ENCODE measurements around the gene PCDHGA6.
"Not testable (repeated sequence)": the region's sequence is repeated elsewhere in the genome, so short reads cannot be mapped to it uniquely, and the experiment has no call there.

Gene PCDHGA6

DNA sequence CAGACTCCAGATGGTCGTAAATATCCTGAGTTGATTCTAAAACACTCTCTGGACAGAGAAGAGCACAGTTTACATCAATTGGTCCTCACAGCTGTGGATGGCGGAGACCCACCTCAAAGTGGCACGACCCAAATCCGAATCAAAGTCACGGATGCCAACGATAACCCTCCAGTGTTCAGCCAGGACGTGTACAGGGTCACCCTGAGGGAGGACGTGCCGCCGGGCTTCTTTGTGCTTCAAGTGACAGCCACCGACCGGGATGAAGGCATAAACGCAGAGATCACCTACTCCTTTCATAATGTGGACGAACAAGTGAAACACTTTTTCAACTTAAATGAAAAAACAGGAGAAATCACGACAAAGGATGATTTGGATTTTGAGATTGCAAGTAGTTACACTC lies 13.0 kb upstream of the PCDHGA6 start:
- no peak for DNase-seq

DNA sequence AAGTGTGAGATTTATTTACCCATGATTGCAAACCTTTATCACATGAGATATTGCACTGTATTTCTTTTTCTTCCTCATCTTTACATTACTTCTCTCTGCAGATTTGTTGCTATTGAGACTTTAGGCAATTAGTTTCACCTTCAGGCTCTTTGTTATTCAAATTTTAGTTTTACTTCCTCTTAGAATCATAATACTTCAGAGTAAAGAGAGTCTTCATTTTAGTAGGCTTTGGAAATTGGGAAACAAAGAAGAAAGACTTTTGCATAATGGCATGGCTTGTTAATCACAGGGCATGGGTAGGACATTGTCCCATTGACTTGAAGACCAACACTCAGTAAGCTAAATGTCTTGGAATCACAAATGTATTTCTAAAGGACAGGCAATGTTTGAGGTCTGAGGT lies 11.0 kb upstream of the PCDHGA6 start:
- DNase-seq = no peak

DNA sequence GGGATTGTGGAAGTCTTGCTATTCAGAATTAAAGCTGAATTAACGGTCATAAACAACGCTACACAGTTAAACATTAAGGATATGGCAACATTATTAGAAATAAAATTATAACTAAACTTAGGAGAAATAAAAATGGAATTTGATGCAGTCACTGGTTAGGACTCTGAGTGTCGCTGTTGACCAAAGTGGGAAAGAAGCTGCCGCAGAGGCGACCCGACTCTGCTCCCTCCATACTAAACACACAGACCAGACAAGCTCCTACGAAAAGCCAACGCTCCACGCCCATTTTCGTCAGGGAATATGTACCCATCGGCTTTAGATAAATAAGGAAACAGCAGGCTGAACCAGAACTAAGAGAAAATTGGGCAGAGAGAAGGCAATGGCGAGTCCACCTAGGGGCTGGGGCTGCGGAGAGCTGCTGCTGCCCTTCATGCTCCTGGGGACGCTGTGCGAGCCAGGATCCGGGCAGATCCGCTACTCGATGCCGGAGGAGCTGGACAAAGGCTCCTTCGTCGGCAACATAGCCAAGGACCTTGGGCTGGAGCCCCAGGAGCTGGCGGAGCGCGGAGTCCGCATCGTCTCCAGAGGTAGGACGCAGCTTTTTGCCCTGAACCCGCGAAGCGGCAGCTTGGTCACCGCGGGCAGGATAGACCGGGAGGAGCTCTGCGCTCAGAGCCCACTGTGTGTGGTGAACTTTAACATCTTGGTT lies 9.6 kb upstream of the PCDHGA6 start, which contains the start of gene PCDHGA5:
TSS of gene PCDHGA5 (plus strand) at position 211 of the 709 bp plus-strand sequence. CDS start at position 380, 169 bp downstream.
- DNase-seq = no peak

DNA sequence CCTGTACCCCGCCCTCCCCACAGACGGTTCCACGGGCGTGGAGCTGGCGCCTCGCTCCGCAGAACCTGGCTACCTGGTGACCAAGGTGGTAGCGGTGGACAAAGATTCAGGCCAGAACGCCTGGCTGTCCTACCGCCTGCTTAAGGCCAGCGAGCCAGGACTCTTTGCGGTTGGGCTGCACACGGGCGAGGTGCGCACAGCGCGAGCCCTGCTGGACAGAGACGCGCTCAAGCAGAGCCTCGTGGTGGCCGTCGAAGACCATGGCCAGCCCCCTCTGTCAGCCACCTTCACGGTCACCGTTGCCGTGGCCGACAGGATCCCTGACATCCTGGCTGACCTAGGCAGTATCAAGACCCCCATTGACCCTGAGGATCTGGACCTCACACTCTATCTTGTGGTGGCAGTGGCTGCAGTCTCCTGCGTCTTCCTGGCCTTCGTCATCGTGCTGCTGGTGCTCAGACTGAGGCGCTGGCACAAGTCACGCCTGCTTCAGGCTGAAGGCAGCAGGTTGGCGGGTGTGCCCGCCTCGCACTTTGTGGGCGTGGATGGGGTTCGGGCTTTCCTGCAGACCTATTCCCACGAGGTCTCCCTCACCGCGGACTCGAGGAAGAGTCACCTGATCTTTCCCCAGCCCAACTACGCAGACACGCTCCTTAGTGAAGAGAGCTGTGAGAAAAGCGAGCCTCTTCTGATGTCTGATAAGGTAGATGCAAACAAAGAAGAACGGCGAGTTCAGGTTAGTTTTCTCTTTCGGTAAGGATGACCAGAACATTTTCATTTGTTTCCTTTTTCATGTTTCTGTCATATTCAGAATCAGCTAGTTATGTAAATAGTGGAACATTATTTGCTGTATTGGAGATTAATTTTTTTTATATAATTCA lies 7.4 kb upstream of the PCDHGA6 start:
- no peak for DNase-seq

DNA sequence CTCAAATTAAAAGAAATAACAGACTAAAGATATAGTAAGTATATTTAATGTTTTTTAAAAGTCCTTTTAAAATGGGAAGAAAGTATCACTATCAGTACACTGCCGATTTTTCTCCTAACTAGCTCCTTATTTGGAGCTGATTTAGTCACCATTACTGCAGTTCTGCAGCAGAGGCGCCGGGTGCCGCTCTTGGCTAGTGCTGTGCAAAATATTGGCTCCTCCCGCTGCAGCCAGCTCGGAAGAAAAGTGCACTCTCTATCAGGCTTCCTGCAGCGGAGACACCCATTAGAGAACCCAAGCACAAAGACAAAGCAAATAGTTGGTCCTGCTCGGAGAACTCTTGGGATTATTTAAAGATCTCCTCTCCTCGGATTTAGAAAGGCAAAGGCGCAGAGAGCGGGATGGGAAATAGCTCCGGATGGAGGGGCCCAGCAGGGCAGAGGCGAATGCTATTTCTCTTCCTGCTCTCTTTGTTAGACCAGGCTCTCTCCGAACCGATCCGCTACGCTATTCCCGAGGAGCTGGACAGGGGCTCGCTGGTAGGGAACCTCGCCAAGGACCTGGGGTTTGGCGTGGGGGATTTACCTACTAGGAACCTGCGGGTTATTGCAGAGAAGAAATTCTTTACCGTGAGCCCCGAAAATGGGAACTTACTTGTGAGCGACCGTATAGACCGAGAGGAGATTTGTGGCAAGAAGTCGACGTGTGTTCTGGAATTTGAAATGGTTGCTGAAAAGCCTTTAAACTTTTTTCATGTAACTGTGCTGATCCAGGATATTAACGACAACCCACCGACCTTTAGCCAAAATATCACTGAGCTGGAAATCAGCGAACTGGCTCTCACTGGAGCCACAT lies 3.5 kb upstream of the PCDHGA6 start, which contains the start of gene PCDHGB3:
TSS of gene PCDHGB3 (plus strand) at position 249 of the 855 bp plus-strand sequence. CDS start at position 402, 153 bp downstream.
- no peak for DNase-seq

DNA sequence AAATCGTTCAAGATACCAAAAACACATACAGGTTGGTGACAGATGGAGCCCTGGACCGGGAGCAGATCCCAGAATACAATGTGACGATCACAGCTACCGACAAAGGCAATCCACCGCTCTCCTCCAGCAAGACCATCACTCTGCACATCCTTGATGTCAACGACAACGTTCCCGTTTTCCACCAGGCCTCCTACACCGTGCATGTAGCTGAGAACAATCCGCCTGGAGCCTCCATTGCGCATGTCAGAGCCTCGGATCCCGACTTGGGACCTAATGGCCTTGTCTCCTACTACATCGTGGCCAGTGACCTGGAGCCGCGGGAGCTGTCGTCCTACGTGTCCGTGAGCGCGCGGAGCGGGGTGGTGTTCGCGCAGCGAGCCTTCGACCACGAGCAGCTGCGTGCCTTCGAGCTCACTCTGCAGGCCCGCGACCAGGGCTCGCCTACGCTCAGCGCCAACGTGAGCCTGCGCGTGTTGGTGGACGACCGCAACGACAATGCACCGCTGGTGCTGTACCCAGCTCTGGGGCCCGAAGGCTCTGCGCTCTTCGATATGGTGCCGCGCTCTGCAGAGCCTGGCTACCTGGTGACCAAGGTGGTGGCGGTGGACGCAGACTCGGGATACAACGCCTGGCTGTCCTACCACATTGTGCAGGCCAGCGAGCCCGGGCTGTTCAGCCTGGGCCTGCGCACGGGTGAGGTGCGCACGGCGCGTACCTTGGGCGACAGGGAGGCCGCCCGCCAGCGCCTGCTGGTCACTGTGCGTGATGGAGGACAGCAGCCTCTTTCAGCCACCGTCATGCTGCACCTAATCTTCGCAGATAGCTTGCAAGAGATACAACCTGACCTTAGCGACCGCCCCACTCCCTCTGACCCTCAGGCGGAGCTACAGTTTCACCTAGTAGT lies 1.9 kb upstream of the PCDHGA6 start:
- no peak for DNase-seq

DNA sequence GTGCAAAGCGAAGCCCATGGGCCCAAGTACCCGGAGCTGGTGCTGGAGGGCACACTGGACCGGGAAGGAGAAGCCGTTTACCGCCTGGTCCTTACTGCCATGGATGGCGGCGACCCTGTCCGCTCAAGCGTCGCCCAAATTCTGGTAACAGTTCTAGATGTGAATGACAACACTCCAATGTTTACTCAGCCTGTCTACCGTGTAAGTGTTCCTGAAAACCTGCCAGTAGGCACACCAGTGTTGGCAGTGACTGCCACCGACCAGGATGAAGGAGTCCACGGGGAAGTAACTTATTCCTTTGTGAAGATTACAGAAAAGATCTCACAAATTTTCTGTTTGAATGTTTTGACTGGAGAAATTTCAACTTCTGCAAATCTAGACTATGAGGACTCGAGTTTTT lies 936 bp downstream of the PCDHGA6 start:
- no peak for DNase-seq

DNA sequence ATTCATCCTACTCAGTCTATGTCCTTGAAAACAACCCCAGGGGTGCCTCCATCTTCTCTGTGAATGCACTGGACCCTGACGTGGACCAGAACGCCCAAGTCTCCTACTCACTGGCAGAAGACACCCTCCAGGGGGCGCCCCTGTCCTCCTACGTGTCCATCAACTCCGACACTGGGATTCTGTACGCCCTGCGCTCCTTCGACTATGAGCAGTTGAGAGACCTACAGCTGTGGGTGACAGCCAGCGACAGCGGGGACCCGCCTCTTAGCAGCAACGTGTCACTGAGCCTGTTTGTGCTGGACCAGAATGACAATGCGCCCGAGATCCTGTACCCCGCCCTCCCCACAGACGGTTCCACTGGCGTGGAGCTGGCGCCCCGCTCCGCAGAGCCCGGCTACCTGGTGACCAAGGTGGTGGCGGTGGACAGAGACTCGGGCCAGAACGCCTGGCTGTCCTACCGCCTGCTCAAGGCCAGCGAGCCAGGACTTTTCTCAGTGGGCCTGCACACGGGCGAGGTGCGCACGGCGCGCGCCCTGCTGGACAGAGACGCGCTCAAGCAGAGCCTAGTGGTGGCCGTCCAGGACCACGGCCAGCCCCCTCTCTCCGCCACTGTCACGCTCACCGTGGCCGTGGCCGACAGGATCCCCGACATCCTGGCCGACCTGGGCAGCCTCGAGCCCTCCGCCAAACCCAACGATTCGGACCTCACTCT lies 1.9 kb downstream of the PCDHGA6 start:
- not testable (repeated sequence) for DNase-seq

DNA sequence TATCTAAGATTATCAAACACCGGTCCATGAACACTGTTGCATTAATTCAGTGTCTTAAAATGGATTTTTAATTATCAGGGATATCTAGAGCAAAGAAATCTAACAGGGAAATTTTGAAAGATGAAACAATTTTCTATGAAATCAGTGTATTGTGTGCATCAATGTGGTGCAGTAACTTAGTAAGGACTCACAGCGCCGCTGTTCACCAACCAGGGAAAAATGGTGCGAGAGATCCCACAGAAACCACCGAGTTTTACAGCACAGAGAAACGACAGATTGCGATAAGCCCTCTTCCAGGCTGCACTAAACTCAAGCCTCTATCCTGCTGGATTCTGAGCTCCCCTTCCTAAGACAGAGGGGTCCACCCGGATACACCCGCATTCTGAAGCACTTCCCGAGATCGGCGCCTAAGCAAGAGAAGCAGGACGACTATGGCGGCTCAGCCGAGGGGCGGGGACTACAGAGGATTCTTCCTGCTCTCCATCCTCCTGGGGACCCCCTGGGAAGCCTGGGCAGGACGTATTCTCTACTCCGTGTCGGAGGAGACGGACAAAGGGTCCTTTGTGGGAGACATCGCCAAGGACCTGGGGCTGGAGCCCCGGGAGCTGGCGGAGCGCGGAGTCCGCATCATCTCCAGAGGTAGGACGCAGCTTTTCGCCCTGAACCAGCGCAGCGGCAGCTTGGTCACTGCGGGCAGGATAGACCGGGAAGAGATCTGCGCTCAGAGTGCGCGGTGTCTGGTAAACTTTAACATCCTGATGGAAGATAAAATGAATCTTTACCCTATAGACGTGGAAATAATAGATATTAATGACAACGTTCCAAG lies 9.0 kb downstream of the PCDHGA6 start, which contains the start of gene PCDHGA7:
TSS of gene PCDHGA7 (plus strand) at position 274 of the 826 bp plus-strand sequence. CDS start at position 432, 158 bp downstream.
- no peak for DNase-seq

DNA sequence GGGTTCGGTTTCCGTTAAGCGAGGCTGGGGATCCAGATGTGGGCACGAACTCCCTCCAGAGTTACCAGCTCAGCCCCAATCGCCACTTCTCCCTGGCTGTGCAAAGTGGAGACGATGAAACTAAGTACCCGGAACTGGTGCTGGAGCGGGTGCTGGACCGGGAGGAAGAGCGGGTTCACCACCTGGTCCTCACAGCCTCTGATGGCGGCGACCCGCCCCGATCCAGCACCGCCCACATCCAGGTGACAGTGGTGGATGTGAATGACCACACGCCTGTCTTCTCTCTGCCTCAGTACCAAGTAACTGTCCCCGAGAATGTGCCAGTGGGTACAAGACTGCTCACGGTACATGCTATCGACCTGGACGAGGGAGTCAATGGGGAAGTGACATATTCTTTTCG lies 9.7 kb downstream of the PCDHGA6 start:
- no peak for DNase-seq

DNA sequence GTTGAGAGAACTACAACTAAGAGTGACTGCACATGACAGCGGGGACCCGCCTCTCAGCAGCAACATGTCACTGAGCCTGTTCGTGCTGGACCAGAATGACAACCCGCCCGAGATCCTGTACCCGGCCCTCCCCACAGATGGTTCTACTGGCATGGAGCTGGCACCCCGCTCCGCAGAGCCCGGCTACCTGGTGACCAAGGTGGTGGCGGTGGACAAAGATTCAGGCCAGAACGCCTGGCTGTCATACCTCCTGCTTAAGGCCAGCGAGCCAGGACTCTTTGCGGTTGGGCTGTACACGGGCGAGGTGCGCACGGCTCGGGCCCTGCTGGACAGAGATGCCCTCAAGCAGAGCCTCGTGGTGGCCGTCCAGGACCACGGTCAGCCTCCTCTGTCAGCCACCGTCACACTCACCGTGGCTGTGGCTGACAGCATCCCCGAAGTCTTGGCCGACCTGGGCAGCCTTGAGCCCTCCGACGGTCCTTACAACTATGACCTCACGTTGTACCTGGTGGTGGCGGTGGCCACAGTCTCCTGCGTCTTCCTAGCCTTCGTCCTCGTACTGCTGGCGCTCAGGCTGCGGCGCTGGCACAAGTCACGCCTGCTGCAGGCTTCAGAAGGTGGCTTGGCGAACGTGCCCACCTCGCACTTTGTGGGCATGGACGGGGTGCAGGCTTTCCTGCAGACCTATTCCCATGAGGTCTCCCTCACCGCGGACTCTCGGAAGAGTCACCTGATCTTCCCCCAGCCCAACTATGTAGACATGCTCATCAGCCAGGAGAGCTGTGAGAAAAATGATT lies 11.0 kb downstream of the PCDHGA6 start:
- DNase-seq = no peak

DNA sequence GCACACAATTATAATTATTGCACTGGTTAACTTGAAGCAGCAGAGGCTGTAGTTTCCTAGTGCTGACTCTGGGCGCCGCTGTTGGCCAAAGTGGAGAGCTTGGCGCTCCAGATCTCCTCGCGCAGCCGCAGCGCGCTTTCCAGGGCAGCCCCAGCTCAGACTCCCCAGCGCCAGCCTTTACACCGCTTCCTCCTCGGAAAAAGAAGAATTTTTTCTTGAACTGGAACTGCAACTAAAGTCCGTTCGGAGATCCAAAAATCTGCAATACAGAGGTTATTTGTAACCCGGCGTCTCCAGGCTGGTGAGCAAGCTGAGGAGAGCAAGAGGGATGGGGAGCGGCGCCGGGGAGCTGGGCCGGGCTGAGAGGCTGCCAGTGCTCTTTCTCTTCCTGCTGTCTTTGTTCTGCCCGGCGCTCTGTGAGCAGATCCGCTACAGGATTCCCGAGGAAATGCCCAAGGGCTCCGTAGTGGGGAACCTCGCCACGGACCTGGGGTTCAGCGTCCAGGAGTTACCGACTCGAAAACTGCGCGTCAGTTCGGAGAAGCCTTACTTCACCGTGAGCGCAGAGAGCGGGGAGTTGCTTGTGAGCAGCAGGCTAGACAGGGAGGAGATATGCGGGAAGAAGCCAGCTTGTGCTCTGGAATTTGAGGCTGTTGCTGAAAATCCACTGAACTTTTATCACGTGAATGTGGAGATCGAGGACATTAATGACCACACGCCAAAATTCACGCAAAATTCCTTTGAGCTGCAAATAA lies 14.0 kb downstream of the PCDHGA6 start, which contains the start of gene PCDHGB4:
TSS of gene PCDHGB4 (plus strand) at position 142 of the 755 bp plus-strand sequence. CDS start at position 329, 187 bp downstream.
- DNase-seq = not testable (repeated sequence)

DNA sequence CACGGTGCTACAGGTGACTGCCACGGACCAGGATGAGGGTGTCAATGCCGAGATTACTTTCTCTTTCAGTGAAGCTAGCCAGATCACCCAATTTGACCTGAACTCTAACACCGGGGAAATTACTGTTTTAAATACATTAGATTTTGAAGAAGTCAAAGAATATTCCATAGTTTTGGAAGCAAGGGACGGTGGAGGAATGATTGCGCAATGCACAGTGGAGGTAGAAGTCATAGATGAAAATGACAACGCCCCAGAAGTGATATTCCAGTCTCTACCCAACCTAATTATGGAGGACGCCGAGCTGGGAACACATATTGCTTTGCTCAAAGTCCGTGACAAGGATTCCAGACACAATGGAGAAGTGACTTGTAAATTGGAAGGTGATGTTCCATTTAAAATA lies 15.0 kb downstream of the PCDHGA6 start:
- DNase-seq = no peak

DNA sequence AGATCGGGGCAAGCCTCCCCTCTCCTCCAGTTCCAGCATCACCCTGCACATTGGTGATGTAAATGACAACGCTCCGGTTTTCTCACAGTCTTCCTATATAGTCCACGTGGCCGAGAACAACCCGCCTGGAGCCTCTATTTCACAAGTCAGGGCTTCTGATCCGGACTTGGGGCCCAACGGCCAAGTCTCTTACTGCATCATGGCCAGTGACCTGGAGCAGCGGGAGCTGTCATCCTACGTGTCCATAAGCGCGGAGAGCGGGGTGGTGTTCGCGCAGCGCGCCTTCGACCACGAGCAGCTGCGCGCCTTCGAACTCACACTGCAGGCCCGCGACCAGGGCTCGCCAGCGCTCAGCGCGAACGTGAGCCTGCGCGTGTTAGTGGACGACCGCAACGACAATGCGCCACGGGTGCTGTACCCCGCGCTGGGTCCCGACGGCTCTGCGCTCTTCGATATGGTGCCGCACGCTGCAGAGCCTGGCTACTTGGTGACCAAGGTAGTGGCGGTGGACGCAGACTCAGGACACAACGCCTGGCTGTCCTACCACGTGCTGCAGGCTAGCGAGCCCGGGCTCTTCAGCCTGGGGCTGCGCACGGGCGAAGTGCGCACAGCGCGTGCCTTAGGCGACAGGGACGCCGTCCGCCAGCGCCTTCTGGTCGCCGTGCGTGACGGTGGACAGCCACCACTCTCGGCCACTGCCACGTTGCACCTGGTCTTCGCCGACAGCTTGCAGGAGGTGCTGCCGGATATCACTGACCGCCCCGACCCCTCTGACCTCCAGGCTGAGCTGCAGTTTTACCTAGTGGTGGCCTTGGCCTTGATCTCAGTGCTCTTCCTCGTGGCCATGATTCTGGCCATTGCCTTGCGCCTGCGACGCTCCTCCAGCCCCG lies 15.7 kb downstream of the PCDHGA6 start:
- no peak for DNase-seq

DNA sequence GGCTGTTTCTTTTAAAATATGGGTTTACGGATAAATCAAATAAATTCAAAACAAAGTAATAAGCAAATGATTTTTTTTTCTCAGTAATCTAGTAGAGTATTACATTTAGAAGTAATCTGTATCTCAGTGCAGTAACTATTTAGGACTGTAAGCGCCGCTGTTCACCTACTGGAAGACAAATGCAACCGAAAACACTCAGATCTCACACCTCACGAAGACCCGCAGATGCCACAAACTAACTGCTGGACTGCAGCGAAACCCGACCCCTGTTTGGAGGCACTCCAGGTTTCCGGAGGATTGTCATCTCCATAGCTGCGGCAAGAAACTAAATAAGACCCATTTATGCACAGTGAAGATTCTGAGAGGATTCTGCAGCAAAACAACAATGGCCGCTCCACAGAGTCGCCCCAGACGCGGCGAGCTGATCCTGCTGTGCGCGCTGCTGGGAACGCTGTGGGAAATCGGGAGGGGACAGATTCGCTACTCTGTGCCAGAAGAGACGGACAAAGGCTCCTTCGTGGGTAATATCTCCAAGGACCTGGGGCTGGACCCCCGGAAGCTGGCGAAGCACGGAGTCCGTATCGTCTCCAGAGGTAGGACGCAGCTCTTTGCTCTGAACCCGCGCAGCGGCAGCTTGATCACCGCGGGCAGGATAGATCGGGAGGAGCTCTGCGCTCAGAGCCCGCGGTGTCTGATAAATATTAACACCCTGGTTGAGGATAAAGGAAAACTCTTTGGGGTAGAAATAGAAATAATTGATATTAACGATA lies 18.9 kb downstream of the PCDHGA6 start, which contains the start of gene PCDHGA8:
TSS of gene PCDHGA8 (plus strand) at position 205 of the 770 bp plus-strand sequence. CDS start at position 386, 181 bp downstream.
- DNase-seq = no peak

DNA sequence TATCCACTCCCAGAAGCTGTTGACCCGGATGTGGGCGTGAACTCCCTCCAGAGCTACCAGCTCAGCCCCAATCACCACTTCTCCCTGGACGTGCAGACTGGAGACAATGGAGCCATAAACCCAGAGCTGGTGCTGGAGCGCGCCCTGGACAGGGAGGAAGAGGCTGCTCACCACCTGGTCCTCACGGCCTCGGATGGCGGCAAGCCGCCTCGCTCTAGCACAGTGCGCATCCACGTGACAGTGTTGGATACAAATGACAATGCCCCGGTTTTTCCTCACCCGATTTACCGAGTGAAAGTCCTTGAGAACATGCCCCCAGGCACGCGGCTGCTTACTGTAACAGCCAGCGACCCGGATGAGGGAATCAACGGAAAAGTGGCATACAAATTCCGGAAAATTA lies 19.6 kb downstream of the PCDHGA6 start:
- no peak for DNase-seq
